Gastrocnemius medialis (tissue), 4 donors: ENCODE results near the gene PLCG2. TPM values are rescaled to one million over a fixed set of nuclear protein-coding genes. Genes with fewer than 3 reads are reported as not detected.

ENCODE experiments used
- ATAC-seq, 2 donors: fragments of 150-250 bp; one replicate each; pipeline ENCODE4 v1.9.1; 2016
- DNase-seq, 2 donors: peaks; one replicate each; pipeline ENCODE4 v3.0.0-alpha.2; 2019
- H3K27ac ChIP-seq, 4 donors: fragments of 200-600 bp; sonication (generic); 1 replicate in 1 of 4; 2 replicates in 3 of 4; pipeline ENCODE4 v1.5.1; 2016 to 2018; ENCODE audit warnings: mild to moderate bottlenecking in 2 of 4, moderate library complexity in 1 of 4
- H3K27me3 ChIP-seq, 3 donors: fragments of 200-600 bp; sonication (generic) in 2 of 3; 1 replicate in 1 of 3; 2 replicates in 2 of 3; pipeline versions ENCODE4 v1.5.1 to v1.6.0; 2016 to 2019; ENCODE audit warnings: mild to moderate bottlenecking in 1 of 3, moderate library complexity in 1 of 3
- H3K36me3 ChIP-seq, 2 donors: fragments of 200-600 bp; sonication (generic) in 1 of 2; one replicate each; pipeline ENCODE4 v1.5.1; 2017 to 2018
- H3K4me1 ChIP-seq, 2 donors: fragments of 200-600 bp; sonication (generic) in 1 of 2; one replicate each; pipeline ENCODE4 v1.5.1; 2016 to 2017; ENCODE audit warnings: mild to moderate bottlenecking in 2 of 2
- H3K4me3 ChIP-seq, 4 donors: fragments of 200-600 bp; sonication (generic) in 3 of 4; 1 replicate in 1 of 4; 2 replicates in 3 of 4; pipeline ENCODE4 v1.5.1; 2016 to 2019; ENCODE audit warnings: mild to moderate bottlenecking in 2 of 4
- H3K9me3 ChIP-seq, 3 donors: fragments of 200-600 bp; sonication (generic) in 2 of 3; 1 replicate in 1 of 3; 2 replicates in 2 of 3; pipeline ENCODE4 v1.5.1; 2016 to 2019
- POLR2A ChIP-seq, 2 donors: fragments of 450-650 bp; IDR thresholded peaks; one replicate each; pipeline ENCODE4 v1.6.1; 2017; ENCODE audit warnings: antibody characterized with exemption in 2 of 2, mild to moderate bottlenecking in 2 of 2, moderate library complexity in 2 of 2
- in situ Hi-C, 4 donors: fragments of 200-750 bp; cut with MboI; loops; one replicate each; pipeline versions ENCODE4 v1.15.0 to v1.8.0; 2017; ENCODE audit warnings: low sequenced_read_pairs in 4 of 4
- intact Hi-C: fragments of 100-400 bp; cut with DNase I; formaldehyde crosslinking; loops from one replicate; pipeline ENCODE4 v1.15.1; 2023; ENCODE audit warnings: low total_unique reads
- total RNA-seq, 4 donors: library from RNA; depleted of rRNA; stranded (reverse); fragments of >200 nt; gene quantifications; one replicate each; pipeline versions ENCODE4 v1.1.0 to v1.2.3, GENCODE V29; 2016
- TF ChIP-seq, protein P1 (sequence below), 5 experiments: fragments of 450-650 bp in 3 of 5; fragments of 200-600 bp in 2 of 5; sonication (generic) in 2 of 5; IDR thresholded peaks in 4 of 5; conservative IDR thresholded peaks in 1 of 5; 1 replicate in 4 of 5; 2 replicates in 1 of 5; pipeline ENCODE4 v1.5.1; 2016 to 2019; ENCODE audit warnings: antibody characterized with exemption in 5 of 5, mild to moderate bottlenecking in 3 of 5, moderate library complexity in 3 of 5

The PLCG2 gene
- total RNA-seq, 4 donors from 2014 or later, result 1.8 to 3.0 (median 2.1) TPM

DNA sequence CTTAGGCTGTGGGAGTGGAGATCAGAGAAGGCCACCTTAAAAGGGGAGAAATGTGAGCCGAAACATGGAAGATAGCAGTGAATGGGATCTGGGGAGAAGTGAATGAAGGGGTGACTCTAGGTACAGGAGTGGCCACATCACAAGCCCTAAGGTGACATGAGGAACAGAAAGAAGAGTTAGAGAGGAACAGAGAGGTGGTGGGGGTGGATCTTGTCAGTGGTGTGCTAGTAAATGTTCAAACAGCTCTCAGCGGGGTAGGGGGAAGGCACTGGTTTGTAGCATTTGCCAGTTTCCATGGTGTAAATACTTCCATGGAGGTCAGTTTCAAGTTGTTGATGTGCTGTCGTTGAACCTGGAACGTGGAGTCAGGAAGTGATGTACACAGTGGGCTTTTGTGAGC lies 141.4 kb downstream of the PLCG2 start:
- in situ Hi-C loops, result no loop called here
- no peaks in the 10 kb centered on the region for H3K27me3 ChIP-seq
- no peaks in the 10 kb centered on the region for H3K9me3 ChIP-seq
- intact Hi-C loops, result no loop called here
- DNase-seq (no peak), ATAC-seq (no peak)
- H3K27ac ChIP-seq, result no peak overlapping the region
- TF ChIP-seq, protein P1, sequence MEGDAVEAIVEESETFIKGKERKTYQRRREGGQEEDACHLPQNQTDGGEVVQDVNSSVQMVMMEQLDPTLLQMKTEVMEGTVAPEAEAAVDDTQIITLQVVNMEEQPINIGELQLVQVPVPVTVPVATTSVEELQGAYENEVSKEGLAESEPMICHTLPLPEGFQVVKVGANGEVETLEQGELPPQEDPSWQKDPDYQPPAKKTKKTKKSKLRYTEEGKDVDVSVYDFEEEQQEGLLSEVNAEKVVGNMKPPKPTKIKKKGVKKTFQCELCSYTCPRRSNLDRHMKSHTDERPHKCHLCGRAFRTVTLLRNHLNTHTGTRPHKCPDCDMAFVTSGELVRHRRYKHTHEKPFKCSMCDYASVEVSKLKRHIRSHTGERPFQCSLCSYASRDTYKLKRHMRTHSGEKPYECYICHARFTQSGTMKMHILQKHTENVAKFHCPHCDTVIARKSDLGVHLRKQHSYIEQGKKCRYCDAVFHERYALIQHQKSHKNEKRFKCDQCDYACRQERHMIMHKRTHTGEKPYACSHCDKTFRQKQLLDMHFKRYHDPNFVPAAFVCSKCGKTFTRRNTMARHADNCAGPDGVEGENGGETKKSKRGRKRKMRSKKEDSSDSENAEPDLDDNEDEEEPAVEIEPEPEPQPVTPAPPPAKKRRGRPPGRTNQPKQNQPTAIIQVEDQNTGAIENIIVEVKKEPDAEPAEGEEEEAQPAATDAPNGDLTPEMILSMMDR (IDR thresholded peaks at IDR 0.05 in 4 of 5, conservative IDR thresholded peaks at IDR 0.05 in 1 of 5), result no peak
- no peak for TF ChIP-seq POLR2A (IDR thresholded peaks at IDR 0.05)
- no peak overlapping the region for H3K4me3 ChIP-seq
- H3K4me1 ChIP-seq, result no peaks in the 10 kb centered on the region
- H3K36me3 ChIP-seq, result no peaks in the 10 kb centered on the region

DNA sequence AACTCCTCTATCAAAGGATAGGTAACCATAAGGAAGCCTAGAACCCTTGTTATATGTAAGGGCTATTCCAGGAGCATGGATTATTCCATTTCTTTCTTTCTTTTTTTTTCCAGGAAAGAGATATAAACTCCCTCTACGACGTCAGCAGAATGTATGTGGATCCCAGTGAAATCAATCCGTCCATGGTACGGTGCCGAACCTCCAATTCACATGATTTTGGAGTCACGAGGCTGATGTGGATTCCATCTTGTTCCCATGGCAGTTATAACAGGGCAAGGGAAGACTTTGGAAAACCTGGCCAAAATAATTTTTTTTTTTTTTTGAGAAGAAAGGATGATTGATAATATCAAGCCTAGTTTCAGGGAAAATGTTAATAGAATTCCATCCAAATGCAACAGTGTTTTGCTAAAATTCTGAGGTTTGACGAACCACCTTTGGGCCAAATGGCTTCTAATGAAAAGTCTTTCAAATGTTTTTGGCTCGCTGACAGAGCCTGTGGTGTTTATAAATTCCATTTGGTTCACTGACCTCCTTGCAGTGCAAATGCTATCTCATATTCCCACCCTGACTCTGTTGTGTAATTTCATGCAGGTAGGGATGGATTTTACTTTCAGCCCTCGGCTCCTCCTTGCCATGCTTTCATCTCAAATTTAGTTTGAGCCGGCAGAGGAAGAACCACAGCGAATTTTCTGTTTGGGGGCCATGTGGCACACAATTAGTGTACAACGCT lies 142.2 kb downstream of the PLCG2 start:
- Histone ChIP-seq H3K9me3 (no peaks in the 10 kb centered on the region), H3K36me3 (no peaks in the 10 kb centered on the region), H3K27me3 (no peaks in the 10 kb centered on the region), H3K4me3 (no peak overlapping the region), H3K27ac (no peak overlapping the region), H3K4me1 (no peaks in the 10 kb centered on the region)
- DNase-seq, result no peak
- TF ChIP-seq, protein P1 (IDR thresholded peaks at IDR 0.05 in 4 of 5, conservative IDR thresholded peaks at IDR 0.05 in 1 of 5), result no peak
- no peak for TF ChIP-seq POLR2A (IDR thresholded peaks at IDR 0.05)
- intact Hi-C loops, result no loop called here
- no peak for ATAC-seq
- in situ Hi-C loops, result no loop called here

DNA sequence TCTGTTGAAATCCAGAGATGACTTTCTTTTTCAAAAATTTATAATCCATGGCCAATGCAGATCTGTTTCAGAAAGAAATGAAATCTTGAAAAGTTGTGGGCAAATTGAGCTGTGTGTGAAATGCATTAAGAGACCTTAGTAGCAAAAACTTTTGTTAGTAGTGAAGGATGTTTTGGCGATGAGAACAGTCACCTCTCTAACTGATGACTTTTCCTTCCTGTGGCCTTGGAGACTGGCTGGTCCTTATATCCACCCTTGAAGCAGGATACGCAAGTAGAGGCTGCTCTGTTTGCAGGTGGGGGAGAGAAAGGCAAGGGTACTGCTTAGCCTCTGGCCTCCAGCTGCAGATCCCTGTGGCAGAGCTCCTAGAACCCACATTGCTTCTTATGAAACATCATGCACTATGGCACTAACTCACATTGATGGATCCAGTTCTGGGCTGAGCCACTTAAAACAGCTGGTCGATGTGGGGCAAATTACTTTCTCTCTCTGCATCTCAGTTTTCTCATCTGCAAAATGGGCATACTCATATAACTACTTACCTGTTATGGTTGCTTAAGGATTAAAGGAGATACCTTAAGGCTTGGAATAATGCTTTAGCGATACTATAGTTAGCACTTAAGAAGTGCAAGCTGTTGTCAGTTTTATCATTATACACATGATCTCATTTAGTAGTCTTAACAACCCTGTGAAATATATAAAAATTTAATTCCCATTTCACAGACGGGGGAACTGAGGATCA lies 142.9 kb downstream of the PLCG2 start:
- TF ChIP-seq, protein P1 (IDR thresholded peaks at IDR 0.05 in 4 of 5, conservative IDR thresholded peaks at IDR 0.05 in 1 of 5), result no peak
- TF ChIP-seq POLR2A (IDR thresholded peaks at IDR 0.05), result no peak
- H3K4me1 ChIP-seq, result no peaks in the 10 kb centered on the region
- H3K9me3 ChIP-seq, result no peaks in the 10 kb centered on the region
- no peak for ATAC-seq
- no peak overlapping the region for H3K4me3 ChIP-seq
- no peak for DNase-seq
- no peak overlapping the region for H3K27ac ChIP-seq
- no peaks in the 10 kb centered on the region for H3K27me3 ChIP-seq
- in situ Hi-C loops (no loop called here), intact Hi-C loops (no loop called here)
- H3K36me3 ChIP-seq, result no peaks in the 10 kb centered on the region

DNA sequence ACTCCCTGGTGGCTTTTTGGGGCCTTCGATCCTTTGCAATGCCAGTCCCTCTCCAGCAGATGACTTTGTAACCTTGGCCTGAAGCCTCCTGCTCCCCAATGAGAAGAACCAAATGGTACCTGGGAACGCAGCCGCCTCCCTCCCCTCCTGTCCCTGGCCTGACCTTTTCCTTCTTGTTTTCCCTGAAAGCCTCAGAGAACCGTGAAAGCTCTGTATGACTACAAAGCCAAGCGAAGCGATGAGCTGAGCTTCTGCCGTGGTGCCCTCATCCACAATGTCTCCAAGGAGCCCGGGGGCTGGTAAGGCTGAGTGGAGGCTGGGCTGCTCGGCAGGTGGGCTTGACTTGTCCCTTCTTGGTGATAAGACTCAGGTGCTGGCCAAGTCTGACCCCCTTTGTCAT lies 144.2 kb downstream of the PLCG2 start:
- intact Hi-C loops (no loop called here), in situ Hi-C loops (no loop called here)
- no peak for ATAC-seq
- no peak overlapping the region for H3K4me3 ChIP-seq
- H3K4me1 ChIP-seq, result no peaks in the 10 kb centered on the region
- no peak for DNase-seq
- H3K36me3 ChIP-seq, result no peaks in the 10 kb centered on the region
- no peaks in the 10 kb centered on the region for H3K27me3 ChIP-seq
- H3K9me3 ChIP-seq, result no peaks in the 10 kb centered on the region
- TF ChIP-seq, protein P1 (IDR thresholded peaks at IDR 0.05 in 4 of 5, conservative IDR thresholded peaks at IDR 0.05 in 1 of 5), result no peak
- TF ChIP-seq POLR2A (IDR thresholded peaks at IDR 0.05), result no peak
- no peak overlapping the region for H3K27ac ChIP-seq
